ENCODE measurements around the gene PRKG1. TPM values are rescaled to one million over a fixed set of nuclear protein-coding genes. Genes with fewer than 3 reads are reported as not detected.

PRKG1 gene
- total and polyA plus RNA-seq, 2 donors (not counting 1 experiment from before 2014, with no cell fraction given) = not detected

- Mint-ChIP-seq H3K9me3 (ENCODE audit: insufficient read depth) (peaks cover 2% of the 10 kb centered on the region), H3K27me3 (peaks cover 3% of the 10 kb centered on the region), H3K27ac (no peak overlapping the region), H3K4me1 (no peaks in the 10 kb centered on the region), H3K4me3 (no peak overlapping the region)
- Histone ChIP-seq H3K79me2 (ENCODE audit: control insufficient read depth, insufficient read depth, low read length) (no peaks in the 10 kb centered on the region), H4K20me1 (ENCODE audit: control insufficient read depth, insufficient read depth, low read length, poor library complexity, severe bottlenecking) (no peaks in the 10 kb centered on the region), H3K9me3 (ENCODE audit: control extremely low read depth in 1 of 3, control insufficient read depth in 2 of 3, insufficient read depth in 1 of 3, low read length in 2 of 3) (no peaks in the 10 kb centered on the region), H3K27me3 (replicated peaks in 1 of 4; ENCODE audit: control extremely low read depth in 1 of 4, control insufficient read depth in 3 of 4, insufficient read depth in 4 of 4, low read length in 3 of 4) (no peaks in the 10 kb centered on the region), H3K4me3 (ENCODE audit: control extremely low read depth in 1 of 5, extremely low read depth in 1 of 5, insufficient read depth in 1 of 5, low read depth in 2 of 5, low read length in 4 of 5) (no peak overlapping the region), H2AFZ (ENCODE audit: insufficient read depth, low read depth, low read length, poor library complexity, severe bottlenecking) (no peak overlapping the region), H3K36me3 (replicated peaks in 1 of 2; ENCODE audit: control extremely low read depth in 1 of 2, control insufficient read depth in 1 of 2, extremely low read depth in 1 of 2, insufficient read depth in 2 of 2, low read length in 1 of 2) (no peaks in the 10 kb centered on the region), H3K4me2 (replicated peaks; ENCODE audit: low read depth, low read length, poor library complexity, severe bottlenecking) (no peak overlapping the region), H3K4me1 (ENCODE audit: control insufficient read depth in 2 of 2, insufficient read depth in 2 of 2, low read length in 2 of 2) (no peaks in the 10 kb centered on the region), H3K27ac (ENCODE audit: low read length in 2 of 2) (no peak overlapping the region), H3K9ac (ENCODE audit: low read length) (no peak overlapping the region)
- DNase-seq (no peak), ATAC-seq (ENCODE audit: low read depth) (no peak)
- ChIA-PET CTCF (interaction anchor here (1.0 kb wide), 1 partner anchor 12 kb away, joined by 3 read pairs; no protein-coding TSS in a partner anchor), POLR2A (no interaction called here)
- no peak for TF ChIP-seq EZH2 (IDR thresholded peaks at IDR 0.05; ENCODE audit: borderline replicate concordance, insufficient read depth, low read depth, low read length, poor library complexity, severe bottlenecking)
- TF ChIP-seq, protein P1, sequence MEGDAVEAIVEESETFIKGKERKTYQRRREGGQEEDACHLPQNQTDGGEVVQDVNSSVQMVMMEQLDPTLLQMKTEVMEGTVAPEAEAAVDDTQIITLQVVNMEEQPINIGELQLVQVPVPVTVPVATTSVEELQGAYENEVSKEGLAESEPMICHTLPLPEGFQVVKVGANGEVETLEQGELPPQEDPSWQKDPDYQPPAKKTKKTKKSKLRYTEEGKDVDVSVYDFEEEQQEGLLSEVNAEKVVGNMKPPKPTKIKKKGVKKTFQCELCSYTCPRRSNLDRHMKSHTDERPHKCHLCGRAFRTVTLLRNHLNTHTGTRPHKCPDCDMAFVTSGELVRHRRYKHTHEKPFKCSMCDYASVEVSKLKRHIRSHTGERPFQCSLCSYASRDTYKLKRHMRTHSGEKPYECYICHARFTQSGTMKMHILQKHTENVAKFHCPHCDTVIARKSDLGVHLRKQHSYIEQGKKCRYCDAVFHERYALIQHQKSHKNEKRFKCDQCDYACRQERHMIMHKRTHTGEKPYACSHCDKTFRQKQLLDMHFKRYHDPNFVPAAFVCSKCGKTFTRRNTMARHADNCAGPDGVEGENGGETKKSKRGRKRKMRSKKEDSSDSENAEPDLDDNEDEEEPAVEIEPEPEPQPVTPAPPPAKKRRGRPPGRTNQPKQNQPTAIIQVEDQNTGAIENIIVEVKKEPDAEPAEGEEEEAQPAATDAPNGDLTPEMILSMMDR (IDR thresholded peaks at IDR 0.05) = no peak
- no CpG with 5 or more reads among the region's 1 CpG for WGBS (ENCODE audit: insufficient coverage)
- intact Hi-C loops (cut with micrococcal nuclease) = no loop called here
Observed at GRCh38 chr10:51993475-51993874, 919.2 kb downstream of the PRKG1 start.

DNA sequence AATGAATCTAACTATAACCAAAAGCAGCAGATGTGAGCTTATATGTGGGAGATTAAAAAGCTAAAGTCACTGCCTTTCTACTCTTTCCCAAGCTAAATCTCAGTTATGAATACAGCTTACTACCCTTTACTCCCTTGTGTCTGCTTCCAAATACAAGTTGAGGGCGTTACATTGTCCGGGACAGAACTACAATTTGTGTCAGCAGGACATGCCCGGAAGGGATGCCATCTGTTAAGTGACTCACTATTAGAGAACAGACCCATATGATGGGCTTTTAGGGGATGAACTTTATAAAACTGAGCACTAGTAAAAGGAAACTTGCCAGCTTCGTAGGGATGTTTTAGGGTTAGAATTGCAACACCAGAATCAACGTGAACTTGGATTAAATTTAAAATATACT is 924.8 kb downstream of the PRKG1 start:
- Histone ChIP-seq H3K79me2 (ENCODE audit: control insufficient read depth, insufficient read depth, low read length) (no peaks in the 10 kb centered on the region), H4K20me1 (ENCODE audit: control insufficient read depth, insufficient read depth, low read length, poor library complexity, severe bottlenecking) (no peaks in the 10 kb centered on the region), H3K4me3 (ENCODE audit: control extremely low read depth in 1 of 5, extremely low read depth in 1 of 5, insufficient read depth in 1 of 5, low read depth in 2 of 5, low read length in 4 of 5) (no peak overlapping the region), H3K27me3 (replicated peaks in 1 of 4; ENCODE audit: control extremely low read depth in 1 of 4, control insufficient read depth in 3 of 4, insufficient read depth in 4 of 4, low read length in 3 of 4) (no peaks in the 10 kb centered on the region), H3K36me3 (replicated peaks in 1 of 2; ENCODE audit: control extremely low read depth in 1 of 2, control insufficient read depth in 1 of 2, extremely low read depth in 1 of 2, insufficient read depth in 2 of 2, low read length in 1 of 2) (no peaks in the 10 kb centered on the region), H3K9me3 (ENCODE audit: control extremely low read depth in 1 of 3, control insufficient read depth in 2 of 3, insufficient read depth in 1 of 3, low read length in 2 of 3) (no peaks in the 10 kb centered on the region), H3K4me1 (ENCODE audit: control insufficient read depth in 2 of 2, insufficient read depth in 2 of 2, low read length in 2 of 2) (no peaks in the 10 kb centered on the region), H2AFZ (ENCODE audit: insufficient read depth, low read depth, low read length, poor library complexity, severe bottlenecking) (no peak overlapping the region), H3K4me2 (replicated peaks; ENCODE audit: low read depth, low read length, poor library complexity, severe bottlenecking) (no peak overlapping the region), H3K27ac (ENCODE audit: low read length in 2 of 2) (no peak overlapping the region), H3K9ac (ENCODE audit: low read length) (no peak overlapping the region)
- no peaks in the 10 kb centered on the region for H3K4me1 Mint-ChIP-seq
- DNase-seq (no peak), ATAC-seq (ENCODE audit: low read depth) (no peak)
- TF ChIP-seq, protein P1 (IDR thresholded peaks at IDR 0.05) = no peak
- no peak for TF ChIP-seq EZH2 (IDR thresholded peaks at IDR 0.05; ENCODE audit: borderline replicate concordance, insufficient read depth, low read depth, low read length, poor library complexity, severe bottlenecking)
- ChIA-PET POLR2A (no interaction called here), CTCF (no interaction called here)
- intact Hi-C loops (cut with micrococcal nuclease) = no loop called here
- 92% methylated on average over 3 of the region's 5 CpGs for WGBS (ENCODE audit: insufficient coverage)
- peaks cover 3% of the 10 kb centered on the region for H3K27me3 Mint-ChIP-seq
- no peak overlapping the region for H3K4me3 Mint-ChIP-seq
- H3K27ac Mint-ChIP-seq = no peak overlapping the region
- H3K9me3 Mint-ChIP-seq (ENCODE audit: insufficient read depth) = no peaks in the 10 kb centered on the region

Measured in B cell (primary cell).